GM12878 (cell line): Measurements from ENCODE around the gene OR6B2. TPM values are rescaled to one million over a fixed set of nuclear protein-coding genes. Genes with fewer than 3 reads are reported as not detected.

Source experiments
- ATAC-seq: fragments of 200-7000 bp; cut with Tn5 transposase; 3 replicates; pipeline ENCODE4 v1.9.1; 2020; ENCODE audit warnings: mild to moderate bottlenecking, moderate library complexity
- BruUV-seq: library from RNA; stranded (reverse); fragments of 400-500 nt; replicated peaks from 2 replicates; lab custom pipeline; 2021; lab: Mats Ljungman, UMichigan
- CTCF ChIA-PET: fragments of 300-600 bp; sonication (Branson Sonifier 250); formaldehyde crosslinking; extraction: SDS; loops from one replicate; lab custom pipeline; 2021; ENCODE audit warnings: inconsistent platforms; lab: Yijun Ruan, JAX
- POLR2A ChIA-PET: fragments of 350-600 bp; formaldehyde crosslinking; extraction: SDS; loops from one replicate; lab custom pipeline; 2021; ENCODE audit warnings: inconsistent platforms; lab: Charles Lee
- RAD21 ChIA-PET: fragments of 300-600 bp; sonication (Branson Sonifier 250); formaldehyde crosslinking; loops from one replicate; lab custom pipeline; 2023; ENCODE audit warnings: antibody characterized with exemption; ENCODE audit not compliant: unreplicated experiment; lab: Charles Lee
- SMC1A ChIA-PET: fragments of 300-600 bp; sonication (Branson Sonifier 250); formaldehyde crosslinking; loops from one replicate; lab custom pipeline; 2023; ENCODE audit not compliant: unreplicated experiment, uncharacterized antibody; lab: Charles Lee
- DNase-seq: peaks from one replicate; pipeline ENCODE4 v3.0.0-alpha.2; 2011; ENCODE audit warnings: low read depth, low spot score
- FAIRE-seq: peaks from 3 replicates; lab custom pipeline; 2011; peaks lifted over from hg19 to GRCh38; lab: Jason Lieb, UNC
- H2AFZ ChIP-seq: 2 replicates; pipeline ENCODE4 v1.6.0; 2011; ENCODE audit warnings: low read depth, low read length, control low read depth; ENCODE audit not compliant: control insufficient read depth
- H3K27ac ChIP-seq: 2 replicates; pipeline ENCODE4 v1.5.1; 2011; ENCODE audit warnings: control low read depth; ENCODE audit not compliant: control insufficient read depth, insufficient read depth
- H3K27me3 ChIP-seq, 2 experiments: replicated peaks in 1 of 2; 2 replicates each; pipeline versions ENCODE4 v1.6.0 to v1.6.1; 2011; ENCODE audit warnings: low read length in 1 of 2; ENCODE audit not compliant: control insufficient read depth in 2 of 2, insufficient read depth in 2 of 2
- H3K36me3 ChIP-seq, 2 experiments: 2 replicates each; pipeline ENCODE4 v1.5.1; 2011; ENCODE audit warnings: low read length in 1 of 2; ENCODE audit not compliant: control insufficient read depth in 2 of 2, insufficient read depth in 2 of 2
- H3K4me1 ChIP-seq: 2 replicates; pipeline ENCODE4 v1.6.1; 2011; ENCODE audit warnings: mild to moderate bottlenecking, low read length, moderate library complexity, mixed read lengths; ENCODE audit not compliant: control insufficient read depth, insufficient read depth
- H3K4me2 ChIP-seq: 2 replicates; pipeline ENCODE4 v1.6.0; 2011; ENCODE audit warnings: control low read depth; ENCODE audit not compliant: control insufficient read depth, insufficient read depth
- H3K4me3 ChIP-seq: fragments of 200-600 bp; sonication (generic); 2 replicates; pipeline ENCODE4 v1.5.1; 2016
- H3K79me2 ChIP-seq: 2 replicates; pipeline ENCODE4 v1.6.0; 2011; ENCODE audit warnings: low read length; ENCODE audit not compliant: control insufficient read depth, insufficient read depth
- H3K9ac ChIP-seq: 2 replicates; pipeline ENCODE4 v1.8.0; 2011; ENCODE audit warnings: low read length, control low read depth, mixed read lengths; ENCODE audit not compliant: control insufficient read depth, insufficient read depth
- H3K9me3 ChIP-seq: replicated peaks from 3 replicates; pipeline ENCODE4 v1.5.1; 2011; ENCODE audit warnings: mild to moderate bottlenecking, low read length; ENCODE audit not compliant: control insufficient read depth, insufficient read depth
- H4K20me1 ChIP-seq: 2 replicates; pipeline ENCODE4 v1.6.0; 2011; ENCODE audit not compliant: control insufficient read depth, insufficient read depth
- CTCF ChIP-seq, 3 experiments: IDR thresholded peaks in 2 of 3; conservative IDR thresholded peaks in 1 of 3; 2 replicates each; pipeline ENCODE4 v1.5.1; 2011; ENCODE audit warnings: low read depth in 3 of 3, low read length in 3 of 3, mild to moderate bottlenecking in 3 of 3, control low read depth in 2 of 3, moderate library complexity in 2 of 3, inconsistent platforms in 1 of 3, mixed read lengths in 1 of 3; ENCODE audit not compliant: control insufficient read depth in 2 of 3, insufficient read depth in 1 of 3; ENCODE audit errors: extremely low read depth in 1 of 3
- E4F1 ChIP-seq: fragments of 450-650 bp; IDR thresholded peaks from 2 replicates; pipeline ENCODE4 v1.6.1; 2018; ENCODE audit warnings: borderline replicate concordance, mild to moderate bottlenecking; ENCODE audit not compliant: partially characterized antibody
- MYC ChIP-seq: IDR thresholded peaks from 2 replicates; pipeline ENCODE4 v1.6.1; 2011; ENCODE audit warnings: mild to moderate bottlenecking, low read length, moderate library complexity, inconsistent platforms; ENCODE audit not compliant: insufficient read depth, insufficient replicate concordance, insufficient read length, severe bottlenecking
- RAD21 ChIP-seq: IDR thresholded peaks from 2 replicates; pipeline ENCODE4 v1.6.1; 2011; ENCODE audit warnings: mild to moderate bottlenecking, low read depth, low read length, moderate library complexity; ENCODE audit not compliant: insufficient read depth
- SMC3 ChIP-seq: IDR thresholded peaks from 2 replicates; pipeline ENCODE4 v1.6.1; 2011; ENCODE audit warnings: low read length, improper control_type of control experiment, borderline replicate concordance
- WGBS: methylation state at CpG from one replicate; pipeline ENCODE4 v1.1.6; 2016; ENCODE audit warnings: low lambda C conversion rate; ENCODE audit not compliant: insufficient replicate concordance, insufficient coverage; ENCODE audit errors: missing lambda C conversion rate; 5-methylcytosine and 5-hydroxymethylcytosine counted together
- in situ Hi-C: fragments of 300-500 bp; cut with MboI; formaldehyde crosslinking; loops from 9 replicates; pipeline ENCODE4 v1.14.3; 2018; ENCODE audit warnings: mixed read lengths
- intact Hi-C: fragments of 100-400 bp; cut with micrococcal nuclease; formaldehyde crosslinking; loops from one replicate; pipeline ENCODE4 v1.14.2; 2022; ENCODE audit not compliant: unreplicated experiment
- polyA plus RNA-seq, 11 experiments: library from polyadenylated mRNA; depleted of rRNA in 4 of 11; unstranded in 6 of 11; stranded (reverse) in 5 of 11; fragments of >200 nt; fragmentation: Nextera tagmentation in 4 of 11; fragmentation: Illumina TruSeq in 1 of 11; extraction: Ambion mirVana in 4 of 11; extraction: Trizol in 1 of 11; gene quantifications; 1 replicate in 1 of 11; 2 replicates in 10 of 11; pipeline versions ENCODE4 v1.2.1 to v1.2.3, GENCODE V29; 2011 to 2016; ENCODE audit warnings: inconsistent platforms in 2 of 11, missing spikeins in 2 of 11, low read depth in 1 of 11
- total RNA-seq, 4 experiments: library from RNA; depleted of rRNA in 3 of 4; stranded (reverse); fragments of >200 nt in 3 of 4; fragmentation: Illumina TruSeq in 1 of 4; extraction: Trizol in 1 of 4; gene quantifications; 2 replicates each; pipeline versions ENCODE4 v1.2.1 to v1.2.3, GENCODE V29; 2013 to 2021
- TF ChIP-seq, protein P1 (sequence below): fragments of 450-650 bp; IDR thresholded peaks from 2 replicates; pipeline ENCODE4 v1.6.1; 2017; ENCODE audit warnings: mild to moderate bottlenecking, moderate library complexity

The OR6B2 gene
- total and polyA plus RNA-seq, 10 of the 15 experiments (the other 5 are each of a cell fraction or from before 2014, with no cell fraction given) = not detected

- Histone ChIP-seq H3K4me2 (no peak overlapping the region), H3K79me2 (no peaks in the 10 kb centered on the region), H3K27me3 (no peaks in the 10 kb centered on the region), H3K4me1 (no peaks in the 10 kb centered on the region), H2AFZ (no peak overlapping the region), H3K27ac (no peak overlapping the region), H3K4me3 (no peak overlapping the region), H3K9ac (no peak overlapping the region), H3K36me3 (peaks cover 11 to 31% of the 10 kb centered on the region in 2 experiments), H4K20me1 (no peaks in the 10 kb centered on the region)
- CTCF ChIA-PET = interaction anchor here (0.7 to 3.6 kb wide), 21 partner anchors 9 to 622 kb away, joined by 3 to 24 read pairs (median 4); no protein-coding TSS in a partner anchor
- FAIRE-seq (peak; percentile 23), ATAC-seq (peak; percentile 75)
- RAD21 ChIA-PET = interaction anchor here (1.3 kb wide), 1 partner anchor 31 kb away, joined by 3 read pairs; no protein-coding TSS in a partner anchor
- 2% methylated on average over 3 of the region's 3 CpGs for WGBS
- in situ Hi-C loops = loop anchor here (5.0 kb wide), 1 partner anchor 955 kb away; no protein-coding TSS in a partner anchor
- SMC1A ChIA-PET = interaction anchor here (0.6 to 3.1 kb wide), 5 partner anchors 30 to 961 kb away, joined by 3 to 15 read pairs (median 3); no protein-coding TSS in a partner anchor
- TF ChIP-seq, protein P1, sequence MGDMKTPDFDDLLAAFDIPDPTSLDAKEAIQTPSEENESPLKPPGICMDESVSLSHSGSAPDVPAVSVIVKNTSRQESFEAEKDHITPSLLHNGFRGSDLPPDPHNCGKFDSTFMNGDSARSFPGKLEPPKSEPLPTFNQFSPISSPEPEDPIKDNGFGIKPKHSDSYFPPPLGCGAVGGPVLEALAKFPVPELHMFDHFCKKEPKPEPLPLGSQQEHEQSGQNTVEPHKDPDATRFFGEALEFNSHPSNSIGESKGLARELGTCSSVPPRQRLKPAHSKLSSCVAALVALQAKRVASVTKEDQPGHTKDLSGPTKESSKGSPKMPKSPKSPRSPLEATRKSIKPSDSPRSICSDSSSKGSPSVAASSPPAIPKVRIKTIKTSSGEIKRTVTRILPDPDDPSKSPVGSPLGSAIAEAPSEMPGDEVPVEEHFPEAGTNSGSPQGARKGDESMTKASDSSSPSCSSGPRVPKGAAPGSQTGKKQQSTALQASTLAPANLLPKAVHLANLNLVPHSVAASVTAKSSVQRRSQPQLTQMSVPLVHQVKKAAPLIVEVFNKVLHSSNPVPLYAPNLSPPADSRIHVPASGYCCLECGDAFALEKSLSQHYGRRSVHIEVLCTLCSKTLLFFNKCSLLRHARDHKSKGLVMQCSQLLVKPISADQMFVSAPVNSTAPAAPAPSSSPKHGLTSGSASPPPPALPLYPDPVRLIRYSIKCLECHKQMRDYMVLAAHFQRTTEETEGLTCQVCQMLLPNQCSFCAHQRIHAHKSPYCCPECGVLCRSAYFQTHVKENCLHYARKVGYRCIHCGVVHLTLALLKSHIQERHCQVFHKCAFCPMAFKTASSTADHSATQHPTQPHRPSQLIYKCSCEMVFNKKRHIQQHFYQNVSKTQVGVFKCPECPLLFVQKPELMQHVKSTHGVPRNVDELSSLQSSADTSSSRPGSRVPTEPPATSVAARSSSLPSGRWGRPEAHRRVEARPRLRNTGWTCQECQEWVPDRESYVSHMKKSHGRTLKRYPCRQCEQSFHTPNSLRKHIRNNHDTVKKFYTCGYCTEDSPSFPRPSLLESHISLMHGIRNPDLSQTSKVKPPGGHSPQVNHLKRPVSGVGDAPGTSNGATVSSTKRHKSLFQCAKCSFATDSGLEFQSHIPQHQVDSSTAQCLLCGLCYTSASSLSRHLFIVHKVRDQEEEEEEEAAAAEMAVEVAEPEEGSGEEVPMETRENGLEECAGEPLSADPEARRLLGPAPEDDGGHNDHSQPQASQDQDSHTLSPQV = no peak
- TF ChIP-seq RAD21 (peak; percentile 73), CTCF (IDR thresholded peaks at IDR 0.05 in 2 of 3, conservative IDR thresholded peaks at IDR 0.05 in 1 of 3; ENCODE audit: control insufficient read depth in 2 of 3, extremely low read depth in 1 of 3, insufficient read depth in 1 of 3, low read depth in 3 of 3, low read length in 3 of 3) (peak; percentile 66 to 81 (median 68); a peak in 5 of 6 replicates), E4F1 (no peak), SMC3 (peak; percentile 42; the same call in 1 of the 2 replicates), MYC (no peak)
- TF ChIP-seq, all 136 proteins: peak for 3
- no peak for DNase-seq
- POLR2A ChIA-PET = no interaction called here
- no peaks in the 10 kb centered on the region for H3K9me3 ChIP-seq
- BruUV-seq = no TSS peak
- intact Hi-C loops = loop anchor here (10.0 kb wide), 1 partner anchor 957 kb away; no protein-coding TSS in a partner anchor
These were observed 38.4 kb downstream of the OR6B2 start for GRCh38 chr2:239991689-239992314.
